Measurements from ENCODE around the gene AVPR2. TPM values are rescaled to one million over a fixed set of nuclear protein-coding genes. Genes with fewer than 3 reads are reported as not detected.

Gene AVPR2
- total and polyA plus RNA-seq, 9 of the 15 experiments (the other 6 are each of a cell fraction or from before 2014, with no cell fraction given) = not detected

DNA sequence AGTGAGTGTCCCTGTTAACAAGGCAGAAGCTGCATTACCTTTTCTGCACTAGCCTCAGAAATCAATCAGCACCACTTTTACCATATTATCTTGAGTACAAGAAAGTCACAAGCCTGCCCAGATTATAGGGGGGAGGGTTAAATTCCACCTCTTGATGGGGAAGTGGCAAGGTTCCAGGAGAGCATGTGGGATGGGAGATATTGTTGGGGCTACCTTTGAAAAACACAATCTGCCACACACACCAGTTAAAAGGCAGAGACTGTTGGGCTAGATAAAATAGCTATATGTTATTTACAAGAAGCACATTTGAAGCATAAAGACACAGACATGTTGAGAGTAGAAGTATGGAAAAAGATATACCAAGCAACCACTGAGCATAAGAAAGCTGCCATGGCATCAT, 6.6 kb upstream of the AVPR2 start (continued):
- TF ChIP-seq, protein P1, sequence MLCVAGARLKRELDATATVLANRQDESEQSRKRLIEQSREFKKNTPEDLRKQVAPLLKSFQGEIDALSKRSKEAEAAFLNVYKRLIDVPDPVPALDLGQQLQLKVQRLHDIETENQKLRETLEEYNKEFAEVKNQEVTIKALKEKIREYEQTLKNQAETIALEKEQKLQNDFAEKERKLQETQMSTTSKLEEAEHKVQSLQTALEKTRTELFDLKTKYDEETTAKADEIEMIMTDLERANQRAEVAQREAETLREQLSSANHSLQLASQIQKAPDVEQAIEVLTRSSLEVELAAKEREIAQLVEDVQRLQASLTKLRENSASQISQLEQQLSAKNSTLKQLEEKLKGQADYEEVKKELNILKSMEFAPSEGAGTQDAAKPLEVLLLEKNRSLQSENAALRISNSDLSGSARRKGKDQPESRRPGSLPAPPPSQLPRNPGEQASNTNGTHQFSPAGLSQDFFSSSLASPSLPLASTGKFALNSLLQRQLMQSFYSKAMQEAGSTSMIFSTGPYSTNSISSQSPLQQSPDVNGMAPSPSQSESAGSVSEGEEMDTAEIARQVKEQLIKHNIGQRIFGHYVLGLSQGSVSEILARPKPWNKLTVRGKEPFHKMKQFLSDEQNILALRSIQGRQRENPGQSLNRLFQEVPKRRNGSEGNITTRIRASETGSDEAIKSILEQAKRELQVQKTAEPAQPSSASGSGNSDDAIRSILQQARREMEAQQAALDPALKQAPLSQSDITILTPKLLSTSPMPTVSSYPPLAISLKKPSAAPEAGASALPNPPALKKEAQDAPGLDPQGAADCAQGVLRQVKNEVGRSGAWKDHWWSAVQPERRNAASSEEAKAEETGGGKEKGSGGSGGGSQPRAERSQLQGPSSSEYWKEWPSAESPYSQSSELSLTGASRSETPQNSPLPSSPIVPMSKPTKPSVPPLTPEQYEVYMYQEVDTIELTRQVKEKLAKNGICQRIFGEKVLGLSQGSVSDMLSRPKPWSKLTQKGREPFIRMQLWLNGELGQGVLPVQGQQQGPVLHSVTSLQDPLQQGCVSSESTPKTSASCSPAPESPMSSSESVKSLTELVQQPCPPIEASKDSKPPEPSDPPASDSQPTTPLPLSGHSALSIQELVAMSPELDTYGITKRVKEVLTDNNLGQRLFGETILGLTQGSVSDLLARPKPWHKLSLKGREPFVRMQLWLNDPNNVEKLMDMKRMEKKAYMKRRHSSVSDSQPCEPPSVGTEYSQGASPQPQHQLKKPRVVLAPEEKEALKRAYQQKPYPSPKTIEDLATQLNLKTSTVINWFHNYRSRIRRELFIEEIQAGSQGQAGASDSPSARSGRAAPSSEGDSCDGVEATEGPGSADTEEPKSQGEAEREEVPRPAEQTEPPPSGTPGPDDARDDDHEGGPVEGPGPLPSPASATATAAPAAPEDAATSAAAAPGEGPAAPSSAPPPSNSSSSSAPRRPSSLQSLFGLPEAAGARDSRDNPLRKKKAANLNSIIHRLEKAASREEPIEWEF (CRISPR knock-in tag; IDR thresholded peaks at IDR 0.05) = peak; percentile 60; the same call in 1 of the 2 replicates
- no peak for TF ChIP-seq ZNF146 (CRISPR knock-in tag; IDR thresholded peaks at IDR 0.05; ENCODE audit: unreplicated experiment)
- TF ChIP-seq, protein P2, sequence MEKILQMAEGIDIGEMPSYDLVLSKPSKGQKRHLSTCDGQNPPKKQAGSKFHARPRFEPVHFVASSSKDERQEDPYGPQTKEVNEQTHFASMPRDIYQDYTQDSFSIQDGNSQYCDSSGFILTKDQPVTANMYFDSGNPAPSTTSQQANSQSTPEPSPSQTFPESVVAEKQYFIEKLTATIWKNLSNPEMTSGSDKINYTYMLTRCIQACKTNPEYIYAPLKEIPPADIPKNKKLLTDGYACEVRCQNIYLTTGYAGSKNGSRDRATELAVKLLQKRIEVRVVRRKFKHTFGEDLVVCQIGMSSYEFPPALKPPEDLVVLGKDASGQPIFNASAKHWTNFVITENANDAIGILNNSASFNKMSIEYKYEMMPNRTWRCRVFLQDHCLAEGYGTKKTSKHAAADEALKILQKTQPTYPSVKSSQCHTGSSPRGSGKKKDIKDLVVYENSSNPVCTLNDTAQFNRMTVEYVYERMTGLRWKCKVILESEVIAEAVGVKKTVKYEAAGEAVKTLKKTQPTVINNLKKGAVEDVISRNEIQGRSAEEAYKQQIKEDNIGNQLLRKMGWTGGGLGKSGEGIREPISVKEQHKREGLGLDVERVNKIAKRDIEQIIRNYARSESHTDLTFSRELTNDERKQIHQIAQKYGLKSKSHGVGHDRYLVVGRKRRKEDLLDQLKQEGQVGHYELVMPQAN (IDR thresholded peaks at IDR 0.05; ENCODE audit: borderline replicate concordance) = no peak
- TF ChIP-seq TAF9B (IDR thresholded peaks at IDR 0.05; ENCODE audit: partially characterized antibody) = no peak
- TF ChIP-seq TARDBP (IDR thresholded peaks at IDR 0.05) = peak; percentile 97
- TF ChIP-seq TSC22D4 (tag; IDR thresholded peaks at IDR 0.05) = no peak
- 0 out of 2 replicates have a peak, but pooled peaks have one; percentile 61 for TF ChIP-seq HLTF (IDR thresholded peaks at IDR 0.05)
- no peak for TF ChIP-seq HNRNPH1 (optimal IDR thresholded peaks at IDR 0.05; ENCODE audit: low read depth, low read length)
- no peak for TF ChIP-seq SIN3B (IDR thresholded peaks at IDR 0.05; ENCODE audit: low read depth)
- no peak for TF ChIP-seq NR0B1 (IDR thresholded peaks at IDR 0.05; ENCODE audit: partially characterized antibody)
- TF ChIP-seq GATAD2B (IDR thresholded peaks at IDR 0.05; ENCODE audit: borderline replicate concordance) = no peak
- peak; percentile 92 for TF ChIP-seq DMBX1 (CRISPR knock-in tag; IDR thresholded peaks at IDR 0.05; ENCODE audit: borderline replicate concordance)
- TF ChIP-seq BRD9 (IDR thresholded peaks at IDR 0.05; ENCODE audit: low read depth, partially characterized antibody) = peak; percentile 43
- TF ChIP-seq LARP7 (IDR thresholded peaks at IDR 0.05) = no peak
- no peak for TF ChIP-seq DLX4 (CRISPR knock-in tag; IDR thresholded peaks at IDR 0.05)
- no peak for TF ChIP-seq BRCA1 (IDR thresholded peaks at IDR 0.05)
- no peak for TF ChIP-seq BRCA1 (CRISPR knock-in tag; IDR thresholded peaks at IDR 0.05)
- TF ChIP-seq, protein P3, sequence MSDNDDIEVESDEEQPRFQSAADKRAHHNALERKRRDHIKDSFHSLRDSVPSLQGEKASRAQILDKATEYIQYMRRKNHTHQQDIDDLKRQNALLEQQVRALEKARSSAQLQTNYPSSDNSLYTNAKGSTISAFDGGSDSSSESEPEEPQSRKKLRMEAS (CRISPR knock-in tag; IDR thresholded peaks at IDR 0.05) = no peak
- peak; percentile 100 for TF ChIP-seq CBFA2T3 (IDR thresholded peaks at IDR 0.05)
- TF ChIP-seq TBP (optimal IDR thresholded peaks at IDR 0.05; ENCODE audit: low read depth, low read length) = no peak
- no peak for TF ChIP-seq ZFP30 (CRISPR knock-in tag; IDR thresholded peaks at IDR 0.05; ENCODE audit: borderline replicate concordance)

All from K562 (cell line).